Measurements from ENCODE around the gene A3GALT2.

The A3GALT2 gene

DNA sequence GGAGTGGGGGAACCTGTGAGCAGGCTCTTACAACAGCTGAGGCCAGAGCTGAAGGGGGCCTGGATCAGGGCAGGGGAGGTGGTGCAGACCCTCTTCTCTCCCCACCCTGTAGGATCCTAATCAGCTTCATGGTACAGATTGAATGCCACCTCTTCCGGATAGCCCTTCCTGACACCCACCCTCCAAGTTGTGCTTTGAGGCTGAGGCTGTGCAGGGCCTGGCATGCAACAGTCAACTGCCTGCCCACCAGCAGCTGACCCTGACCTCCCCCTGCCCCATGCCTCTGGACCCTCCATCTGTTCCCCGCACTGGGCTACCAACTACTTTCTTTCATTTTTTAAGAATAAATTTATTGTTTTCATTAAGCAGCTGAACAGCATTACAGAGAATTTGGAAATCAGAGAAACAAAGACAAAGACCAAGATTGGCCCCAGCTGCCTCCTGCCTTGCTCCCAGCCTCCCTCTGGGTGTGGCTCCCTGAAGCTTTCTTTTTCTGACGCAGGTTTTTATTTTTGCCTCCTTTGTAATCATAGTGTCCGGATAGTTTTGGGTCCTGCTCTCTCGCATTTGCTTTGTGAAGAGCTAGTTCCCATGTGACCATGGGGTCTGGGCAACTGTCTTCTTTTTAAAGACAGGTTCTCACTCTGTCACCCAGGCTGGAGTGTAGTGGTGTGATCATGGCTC is 51.8 kb downstream of the A3GALT2 start:
- no peak for DNase-seq

DNA sequence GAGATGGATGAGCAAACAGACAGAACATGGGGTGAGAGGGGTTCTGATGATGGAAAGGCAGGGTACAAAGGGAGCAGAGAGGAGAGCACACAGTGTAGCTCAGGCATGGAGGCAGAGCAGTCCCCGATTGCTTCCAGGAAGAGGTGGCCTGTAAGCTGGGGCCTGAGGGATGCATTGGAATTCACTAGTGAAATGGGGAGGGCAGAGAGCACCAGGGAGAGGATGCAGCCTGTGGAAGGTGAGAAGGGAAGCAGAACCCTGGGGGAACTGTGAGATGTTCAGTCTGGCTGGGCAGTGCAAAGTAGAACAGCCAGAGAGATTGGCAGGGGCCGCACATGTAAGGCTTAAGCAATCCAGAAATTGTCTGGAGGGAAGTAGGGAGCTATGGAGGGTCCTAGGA is 52.4 kb downstream of the A3GALT2 start:
- no peak for DNase-seq

DNA sequence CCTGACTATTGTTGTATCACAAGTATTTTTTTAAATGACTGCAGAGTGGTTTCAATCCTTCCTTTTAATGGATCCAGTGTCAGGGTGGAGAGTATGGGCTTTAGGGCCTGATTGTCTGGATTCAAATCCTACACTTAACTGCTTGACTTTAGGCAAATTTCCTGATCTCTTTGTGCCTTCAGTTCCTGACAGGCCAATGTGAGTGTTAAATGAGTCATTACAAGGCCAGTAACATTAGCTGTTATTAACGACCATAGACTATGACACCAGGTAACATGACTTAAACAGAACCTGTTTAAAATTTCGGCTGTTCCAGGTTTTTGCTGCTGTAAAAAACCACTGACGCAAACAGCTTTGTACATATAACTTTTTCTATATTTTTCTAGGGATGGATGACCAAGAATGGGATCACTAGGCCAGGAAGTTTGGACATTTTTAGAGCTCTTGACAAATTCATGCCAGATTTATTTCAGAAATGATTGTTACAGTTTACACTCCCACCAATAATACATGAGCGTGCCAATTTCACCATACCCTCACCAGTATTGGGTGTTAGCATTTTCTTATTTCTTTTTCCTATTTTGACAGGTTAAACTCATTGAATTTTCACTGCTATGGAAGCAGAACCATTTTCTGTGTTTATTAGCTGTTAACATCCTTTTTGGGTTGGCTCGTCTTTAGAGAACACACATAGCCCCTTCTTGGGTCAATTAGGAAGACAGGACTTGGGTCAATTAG is 53.3 kb downstream of the A3GALT2 start:
- DNase-seq: no peak

DNA sequence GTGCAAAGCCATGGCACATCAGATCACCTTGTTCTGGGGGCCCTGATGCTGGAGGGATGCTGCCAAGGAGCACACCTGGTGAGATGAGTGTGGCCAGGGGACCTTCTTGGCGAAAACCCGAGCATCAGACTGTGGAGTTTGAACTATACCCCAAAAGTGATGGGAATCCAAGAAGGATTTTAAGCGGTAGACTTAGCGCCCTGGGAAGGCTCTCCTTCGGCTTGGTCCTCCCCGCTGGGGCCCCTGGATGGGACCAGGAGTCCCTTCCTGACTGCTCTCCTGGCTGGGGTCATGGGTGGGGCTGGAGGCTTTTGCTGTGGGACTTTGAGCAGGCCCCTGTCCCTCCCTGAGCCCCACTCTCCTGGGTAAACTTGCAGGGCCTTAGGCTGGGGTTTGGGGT is 54.1 kb downstream of the A3GALT2 start:
- DNase-seq: no peak

DNA sequence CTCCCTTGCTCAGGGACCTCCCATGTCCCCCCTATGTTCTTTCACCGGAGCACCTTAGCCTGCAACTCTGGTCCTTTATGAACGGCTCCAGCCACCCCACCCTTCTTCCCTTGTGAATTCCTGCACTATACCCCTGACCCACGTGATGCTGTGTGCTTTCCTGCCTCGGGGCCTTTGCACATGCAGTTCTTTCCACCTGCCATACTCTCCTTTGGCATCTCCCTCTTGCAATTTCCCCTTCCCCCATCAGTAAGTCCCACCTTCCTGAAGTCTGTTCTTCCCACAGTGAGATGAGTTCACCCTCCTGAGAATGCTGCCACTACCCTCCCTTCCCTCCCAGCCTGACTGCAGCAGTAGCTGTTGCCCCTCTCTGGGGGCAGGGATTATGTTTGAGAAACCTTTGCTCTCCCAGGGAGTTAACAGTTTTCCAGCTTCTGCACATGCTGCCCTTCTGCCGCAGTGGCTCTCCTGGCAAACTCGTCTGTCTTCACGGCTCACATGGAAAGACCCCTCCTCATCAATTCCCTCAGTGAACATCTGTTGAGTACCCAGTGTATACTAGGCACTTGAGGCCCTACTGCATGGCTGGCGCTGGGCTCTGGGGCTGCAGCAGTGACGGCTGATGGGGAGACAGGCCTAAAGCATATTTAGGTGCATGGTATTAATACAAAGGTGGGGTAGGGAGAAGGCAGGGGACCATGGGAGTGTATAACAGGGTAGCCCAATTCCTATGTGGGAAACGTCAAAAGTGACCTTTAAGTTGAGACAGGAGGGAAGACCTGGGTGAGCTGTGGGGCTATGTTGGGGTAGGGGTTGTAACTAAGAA is 54.9 kb downstream of the A3GALT2 start:
- no peak for DNase-seq

DNA sequence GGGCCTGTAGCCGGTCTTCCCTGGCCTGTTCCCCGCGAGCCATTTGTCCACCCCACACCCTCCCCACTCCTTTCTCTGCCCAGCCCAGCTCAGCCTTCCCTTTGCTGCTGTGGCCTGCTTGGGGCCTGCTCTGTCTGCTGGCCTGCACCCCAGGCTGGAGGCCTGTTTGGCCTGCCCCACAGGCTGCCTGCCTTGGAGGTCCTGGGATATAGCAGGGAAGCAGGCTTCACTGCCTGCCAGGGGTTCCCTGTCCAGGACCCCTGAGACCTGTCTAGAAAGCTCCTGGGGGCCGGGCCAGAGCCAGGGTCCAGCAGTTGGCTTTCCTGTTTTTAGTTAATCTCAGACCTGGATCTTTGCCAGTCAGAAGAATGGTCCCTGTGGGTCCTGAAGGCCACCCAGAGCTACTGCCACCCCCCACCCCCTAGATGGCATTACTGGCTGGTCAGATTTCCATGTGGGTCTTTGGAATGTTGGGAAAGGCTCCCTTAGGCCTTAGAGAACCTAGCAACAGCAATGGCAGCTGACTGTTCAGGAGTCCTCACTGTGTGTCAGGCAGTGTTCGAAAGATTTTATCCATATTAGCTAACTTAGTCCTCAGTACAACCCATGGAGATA is 56.9 kb downstream of the A3GALT2 start:
- no peak for DNase-seq

DNA sequence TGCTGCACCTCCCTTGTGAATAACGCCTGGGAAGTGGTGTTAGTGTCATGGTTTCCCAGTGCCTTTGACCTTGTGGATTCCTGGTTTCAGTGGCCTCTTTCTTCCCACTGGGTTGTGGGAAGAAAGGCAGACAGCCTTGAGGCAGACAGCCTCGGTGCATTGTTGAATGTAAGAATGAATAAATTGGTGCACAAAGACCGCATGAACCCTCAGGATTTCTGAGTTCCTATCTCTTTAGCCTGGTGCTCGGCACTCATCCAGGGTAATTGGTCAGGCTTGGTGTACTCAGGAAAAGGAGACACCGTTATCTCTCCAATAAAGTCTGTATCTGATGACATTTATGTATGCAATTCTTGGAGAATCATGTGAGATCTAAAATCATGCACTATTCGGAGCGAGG is 59.6 kb downstream of the A3GALT2 start:
- no peak for DNase-seq

DNA sequence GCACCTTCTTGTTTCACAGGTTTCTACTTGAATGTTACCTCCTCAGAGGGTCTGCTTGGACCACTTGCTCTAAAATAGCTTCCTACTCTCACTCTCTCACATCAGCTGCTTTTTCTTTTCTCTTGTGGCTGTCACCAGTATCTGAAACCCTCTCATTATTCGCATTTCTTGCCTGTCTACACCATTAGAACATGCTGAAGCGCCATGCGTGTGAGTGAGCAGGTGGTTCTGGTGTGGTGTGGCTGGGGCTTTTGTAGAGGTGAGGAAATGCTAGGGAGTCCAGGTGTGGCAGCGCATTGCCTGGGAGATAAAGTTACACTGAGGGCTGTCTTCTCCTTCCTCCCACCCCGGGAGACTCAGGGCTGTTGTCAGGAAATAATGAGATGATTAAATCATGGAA is 60.5 kb downstream of the A3GALT2 start:
- no peak for DNase-seq

DNA sequence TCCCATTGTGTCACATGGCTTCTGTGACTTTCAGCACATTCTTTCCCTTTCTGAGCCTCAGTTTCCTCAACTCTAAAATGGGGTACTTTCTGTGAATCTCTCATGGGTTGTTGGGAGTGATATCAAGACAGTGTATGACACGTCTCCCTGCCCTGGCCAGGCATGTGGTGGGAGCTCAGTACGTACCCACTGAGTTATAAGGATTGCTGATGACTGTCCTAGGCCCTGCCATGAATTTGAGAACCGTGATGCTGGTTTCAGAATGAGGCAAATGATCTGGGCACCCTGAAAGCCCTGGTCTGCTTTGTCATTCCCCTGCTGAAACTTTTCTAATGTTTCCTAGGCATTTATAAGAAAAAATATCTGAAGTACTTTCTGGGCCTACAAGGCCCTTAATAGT is 61.0 kb downstream of the A3GALT2 start:
- DNase-seq: no peak

DNA sequence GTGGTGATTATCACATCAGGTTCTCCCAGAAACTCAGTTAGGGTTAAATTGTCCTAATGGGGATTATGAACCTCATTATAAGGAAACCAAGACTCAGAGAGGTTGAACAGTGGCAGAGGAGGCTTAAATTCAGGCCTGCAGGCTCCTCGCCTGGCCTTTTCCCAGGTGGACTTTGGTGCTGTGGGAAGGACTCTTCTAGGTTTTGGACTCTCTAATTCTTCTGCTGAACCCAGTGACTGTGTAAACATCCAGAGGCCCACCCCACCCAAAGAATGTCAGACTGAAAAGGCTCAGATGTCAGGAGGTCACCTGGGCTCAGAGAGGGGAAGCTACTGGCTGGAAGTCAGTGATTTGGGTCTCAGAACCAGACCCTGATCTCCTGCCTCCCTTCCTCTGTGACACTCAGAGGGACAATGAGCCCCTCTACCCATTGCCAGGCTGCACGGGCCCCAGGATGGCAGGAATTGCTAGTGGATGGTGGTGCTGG is 62.1 kb downstream of the A3GALT2 start:
- DNase-seq: no peak

DNA sequence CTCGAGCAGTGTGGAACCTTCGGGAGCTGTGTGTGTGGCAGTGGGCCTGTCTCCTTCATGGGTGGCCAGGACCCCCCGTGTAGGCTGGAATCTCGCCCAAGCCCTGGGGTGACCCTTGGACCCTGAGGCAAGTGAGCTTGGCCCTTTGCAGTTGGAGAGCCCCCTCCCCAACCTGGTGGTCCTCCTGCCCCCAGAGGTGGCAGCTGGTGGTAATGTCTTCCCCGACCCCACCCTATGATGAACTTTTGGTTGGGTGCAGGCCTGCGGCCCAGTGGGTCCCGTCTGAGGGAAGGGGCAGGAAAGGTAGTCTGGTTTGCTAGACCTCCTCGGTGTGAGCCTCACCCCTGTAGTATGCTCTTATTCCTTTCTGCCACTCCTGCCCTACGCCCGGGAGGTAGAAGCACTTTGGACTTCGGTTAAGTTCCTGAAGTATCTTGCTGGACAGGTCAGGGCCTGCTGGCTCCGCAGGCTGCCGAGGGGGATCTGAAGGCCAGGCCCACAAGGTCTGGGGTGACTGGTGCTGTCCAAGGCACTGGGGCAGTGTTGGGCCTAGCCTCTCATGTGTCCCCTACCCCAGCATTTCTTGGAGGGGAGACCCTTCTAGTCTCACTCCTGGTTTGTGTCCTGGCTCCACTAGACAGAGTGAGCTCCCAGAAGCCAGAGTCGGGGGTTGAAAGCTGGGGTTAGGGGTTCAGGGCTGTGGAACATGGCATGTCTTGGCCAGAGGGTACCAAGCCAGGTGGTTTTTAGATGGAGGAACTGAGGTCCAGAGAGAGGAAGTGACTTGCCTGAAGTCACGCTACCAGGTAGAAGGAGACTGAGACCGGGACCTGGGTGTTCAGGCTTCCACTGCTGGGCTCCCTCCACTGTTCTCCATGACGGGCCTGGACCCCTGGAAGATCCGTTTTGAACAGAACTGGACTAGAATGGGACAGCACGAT is 62.9 kb downstream of the A3GALT2 start:
- DNase-seq: no peak

DNA sequence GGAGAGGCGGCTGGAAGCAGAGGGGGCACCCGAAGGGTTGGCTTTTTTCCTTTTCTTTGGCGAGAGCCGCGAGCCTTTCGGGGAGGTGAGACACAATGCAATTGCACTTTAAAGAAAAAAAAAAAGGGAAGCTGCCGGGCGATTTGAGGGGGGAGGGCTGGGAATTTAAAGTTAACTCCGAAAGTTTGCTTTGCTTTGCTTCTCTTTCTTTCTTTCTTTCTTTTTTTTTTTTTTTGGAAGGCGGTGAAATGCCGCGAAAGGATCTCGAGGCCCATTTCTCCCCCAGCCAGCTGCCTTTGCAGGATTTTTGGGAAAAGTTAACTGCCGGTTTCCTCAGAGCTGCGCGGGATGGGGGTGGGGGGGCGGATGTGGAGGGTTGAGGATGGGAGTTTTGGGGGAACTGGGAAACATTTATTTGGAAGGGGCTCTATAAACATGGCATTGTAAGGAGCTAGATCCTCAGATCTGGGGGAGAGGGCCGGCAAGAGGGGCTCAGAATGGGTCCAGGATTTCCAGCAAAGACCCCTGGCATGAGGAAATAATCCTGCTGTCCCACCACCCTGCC is 63.6 kb downstream of the A3GALT2 start:
- DNase-seq: no peak

Data from T1000 (cell line).